Central memory CD4-positive, alpha-beta T cell (primary cell): ENCODE results near the gene NUMBL.

ENCODE experiments used
- DNase-seq: peaks from one replicate; pipeline ENCODE4 v3.0.0; 2022

NUMBL gene

DNA sequence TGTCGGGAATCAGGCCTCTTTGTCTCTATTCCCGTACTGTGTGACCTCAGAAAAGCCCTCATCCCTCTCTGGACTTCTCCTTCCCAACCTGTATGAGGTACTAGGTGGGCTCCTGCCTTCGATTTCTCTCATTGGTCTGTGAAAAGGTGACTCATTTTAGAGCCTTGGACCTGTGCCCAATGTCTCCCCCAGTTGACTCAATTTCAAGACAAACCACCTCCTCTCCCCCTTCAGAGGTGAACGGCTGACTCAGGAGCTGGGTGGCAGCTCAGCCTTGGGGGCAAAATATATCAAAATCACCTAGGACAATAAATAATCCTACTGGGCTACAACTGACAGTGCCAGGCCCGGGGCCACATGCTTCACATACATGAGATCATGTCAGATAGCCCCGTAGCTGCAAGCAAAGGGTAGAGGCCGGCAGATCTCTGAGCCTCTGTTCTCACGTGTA, 25.6 kb upstream of the NUMBL start:
- peak; percentile 21 for DNase-seq

DNA sequence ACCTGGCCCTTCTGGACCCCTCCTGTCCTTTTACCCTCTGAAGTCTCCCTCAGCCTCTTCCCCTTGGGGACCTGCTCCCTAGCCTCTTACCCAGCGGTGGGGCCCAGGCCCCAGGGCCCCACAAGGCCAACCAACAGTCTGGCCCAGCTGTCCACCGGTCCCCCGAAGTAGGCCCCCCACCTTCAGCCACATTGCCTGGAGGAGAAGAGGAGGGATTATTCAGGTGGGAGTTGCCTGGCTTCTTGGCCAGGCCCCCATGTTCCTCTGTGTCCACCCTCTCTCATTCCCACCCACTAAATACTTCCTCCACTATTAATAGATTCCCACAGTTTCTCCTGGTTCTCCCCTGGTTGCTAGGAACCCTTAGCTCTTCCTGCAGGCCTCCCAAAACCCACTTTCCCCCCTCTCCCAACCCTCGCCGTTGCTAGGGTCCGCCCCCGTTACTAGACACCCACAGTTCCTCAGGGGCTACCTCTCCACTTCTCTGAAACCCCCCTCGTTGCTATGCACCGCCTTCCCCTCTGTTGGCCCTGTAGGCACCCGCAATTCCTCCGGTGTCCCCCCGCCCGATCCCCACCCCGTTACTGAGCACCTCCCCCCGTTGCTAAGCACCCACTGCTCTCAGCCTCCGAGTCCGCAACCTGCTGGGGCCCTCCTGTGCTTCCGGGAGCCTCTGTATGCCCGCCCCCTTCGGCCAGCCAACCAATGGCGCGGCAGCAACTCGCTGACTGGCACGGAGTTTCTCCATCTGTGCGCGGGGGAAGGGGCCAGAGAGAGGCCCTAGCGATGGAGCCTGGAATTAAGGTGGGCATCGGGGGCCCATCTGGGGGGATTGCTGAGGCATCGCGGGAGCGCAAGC, 24.2 kb upstream of the NUMBL start:
- DNase-seq: peak; percentile 93

DNA sequence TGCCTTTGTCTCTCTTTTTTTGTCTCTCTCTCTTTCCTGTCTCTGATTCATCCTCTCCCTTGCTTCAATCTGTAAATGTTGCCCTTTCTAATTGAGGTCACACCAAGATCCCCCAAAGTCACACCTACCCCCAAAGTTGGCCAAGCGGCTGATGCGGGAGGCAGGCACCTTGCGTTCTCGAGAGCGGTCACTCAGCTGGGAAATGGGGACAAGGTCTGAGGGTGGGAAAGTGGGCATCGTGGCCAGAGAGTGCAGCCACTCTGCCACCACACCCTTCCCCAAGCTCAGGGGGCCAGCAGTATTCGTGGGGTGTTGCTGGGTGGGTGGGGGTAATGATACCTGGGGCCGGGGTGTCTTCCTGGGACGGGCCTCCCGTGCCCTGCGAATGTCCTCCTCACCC, 23.5 kb upstream of the NUMBL start:
- no peak for DNase-seq

DNA sequence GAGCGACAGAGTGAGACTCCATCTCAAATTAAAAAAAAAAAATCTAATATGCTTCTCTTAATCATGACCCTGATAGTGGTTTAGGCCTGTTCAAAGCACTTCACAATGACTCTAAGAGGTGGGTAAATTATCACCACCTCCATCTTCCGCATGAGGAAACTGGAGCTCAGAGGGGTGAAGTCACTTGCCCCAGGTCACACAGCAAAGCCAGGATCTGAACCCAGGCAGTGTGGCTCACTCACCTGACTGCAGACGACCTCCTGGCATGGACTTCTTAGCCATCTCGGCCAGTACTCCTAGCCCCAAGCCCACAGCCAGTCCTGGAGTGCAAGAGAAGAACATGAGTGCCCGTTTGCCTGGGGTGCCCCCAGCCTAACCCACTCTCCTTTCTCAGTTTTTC, 19.4 kb upstream of the NUMBL start:
- no peak for DNase-seq

DNA sequence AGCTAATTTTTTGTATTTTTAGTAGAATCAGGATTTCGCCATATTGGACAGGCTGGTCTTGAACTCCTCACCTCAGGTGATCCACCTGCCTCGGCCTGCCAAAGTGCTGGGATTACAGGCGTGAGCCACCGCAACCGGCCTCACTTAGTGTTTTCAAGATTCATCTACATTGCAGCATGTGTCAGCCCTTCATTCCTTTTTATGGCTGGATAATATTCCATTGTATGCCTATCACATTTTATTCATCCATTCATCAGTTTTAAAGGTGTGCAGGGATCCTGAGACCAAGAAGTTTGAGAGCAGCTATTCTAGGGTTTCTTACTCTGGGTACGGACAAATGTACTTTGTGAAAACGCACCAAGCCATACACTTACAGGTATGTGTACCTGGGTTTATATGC, 17.2 kb upstream of the NUMBL start:
- DNase-seq: no peak

DNA sequence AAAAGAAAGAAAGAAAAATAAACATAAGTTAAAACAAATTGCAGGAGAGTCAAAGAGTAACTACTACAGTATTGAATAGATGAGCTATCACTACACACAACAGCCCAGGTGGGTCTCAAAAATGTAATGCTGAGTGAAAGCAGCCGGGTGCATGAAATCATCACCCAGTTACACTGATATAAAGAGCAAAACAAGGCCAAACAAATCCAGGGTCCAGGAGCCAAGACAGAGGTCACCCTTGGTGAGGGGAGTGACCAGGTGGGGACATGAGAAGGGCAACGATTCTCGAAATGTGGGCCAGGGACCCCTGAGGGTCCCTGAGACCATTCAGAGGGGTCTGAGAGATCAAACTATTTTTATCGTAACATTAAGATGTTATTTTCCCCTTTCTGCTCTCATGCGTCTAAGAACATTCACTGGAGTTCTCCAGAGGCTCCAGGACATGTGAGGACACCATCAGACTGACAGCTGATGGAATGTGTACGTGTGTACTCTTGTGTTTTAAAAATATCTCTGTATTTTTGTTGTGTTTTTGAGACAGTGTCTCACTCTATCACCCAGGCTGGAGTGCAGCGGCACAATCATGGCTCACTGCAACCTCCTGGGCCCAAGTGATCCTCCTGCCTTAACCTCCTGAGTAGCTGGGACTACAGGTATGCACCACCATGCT, 15.6 kb upstream of the NUMBL start:
- DNase-seq: no peak

DNA sequence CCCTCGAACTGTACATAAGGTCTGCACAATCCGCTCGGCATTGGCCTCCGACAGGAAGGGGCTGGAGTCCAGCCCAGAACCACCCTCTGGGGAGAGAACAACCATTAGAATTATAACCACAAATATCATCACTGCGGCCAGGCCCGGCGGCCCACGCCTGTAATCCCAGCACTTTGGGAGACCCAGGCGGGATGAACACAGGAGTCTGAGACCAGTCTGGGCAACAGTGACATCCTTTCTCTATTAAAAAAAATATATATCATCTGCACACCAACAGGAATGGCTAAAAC, 14.9 kb upstream of the NUMBL start:
- no peak for DNase-seq

DNA sequence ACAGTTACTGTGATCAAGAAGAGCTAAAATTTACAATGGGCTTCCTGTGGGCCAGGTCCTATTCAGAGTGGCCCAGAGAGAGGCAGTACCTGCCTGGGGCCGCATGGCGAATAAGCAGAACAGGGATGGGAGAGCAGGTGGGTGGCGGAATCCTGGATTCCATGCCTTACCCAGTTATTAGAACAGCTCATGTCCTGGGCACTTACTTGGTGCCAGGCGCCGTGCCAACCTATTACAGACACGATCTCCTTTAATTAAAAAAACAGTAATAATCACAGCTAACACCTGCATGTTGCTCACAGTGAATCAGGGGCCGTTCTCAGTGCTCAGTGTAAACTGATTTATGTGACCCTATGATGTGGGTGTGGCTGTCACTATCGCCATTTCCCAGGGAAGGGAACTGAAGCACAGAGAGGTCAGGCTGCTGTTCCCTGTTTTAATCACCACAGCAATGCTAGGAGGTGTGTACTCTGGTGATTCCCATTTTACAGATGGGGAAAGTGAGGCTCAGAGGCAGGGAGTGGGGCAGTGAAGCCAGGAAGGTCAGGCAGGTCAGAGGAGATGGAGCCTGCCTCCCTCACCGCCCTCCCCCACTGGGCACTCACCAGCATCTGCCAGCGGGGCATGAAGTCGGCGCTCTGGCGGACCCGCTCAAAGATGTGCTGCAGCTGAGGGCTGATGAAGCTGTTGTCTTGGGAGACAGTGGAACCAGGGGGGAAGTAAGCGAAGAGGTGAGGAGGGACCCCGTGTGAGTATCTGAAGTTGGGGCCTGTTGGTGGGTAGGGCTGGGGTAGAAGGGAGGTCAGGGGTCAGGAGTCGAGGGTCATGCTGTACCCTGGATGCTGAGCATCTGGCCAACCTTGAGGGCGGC, 14.3 kb upstream of the NUMBL start:
- no peak for DNase-seq

DNA sequence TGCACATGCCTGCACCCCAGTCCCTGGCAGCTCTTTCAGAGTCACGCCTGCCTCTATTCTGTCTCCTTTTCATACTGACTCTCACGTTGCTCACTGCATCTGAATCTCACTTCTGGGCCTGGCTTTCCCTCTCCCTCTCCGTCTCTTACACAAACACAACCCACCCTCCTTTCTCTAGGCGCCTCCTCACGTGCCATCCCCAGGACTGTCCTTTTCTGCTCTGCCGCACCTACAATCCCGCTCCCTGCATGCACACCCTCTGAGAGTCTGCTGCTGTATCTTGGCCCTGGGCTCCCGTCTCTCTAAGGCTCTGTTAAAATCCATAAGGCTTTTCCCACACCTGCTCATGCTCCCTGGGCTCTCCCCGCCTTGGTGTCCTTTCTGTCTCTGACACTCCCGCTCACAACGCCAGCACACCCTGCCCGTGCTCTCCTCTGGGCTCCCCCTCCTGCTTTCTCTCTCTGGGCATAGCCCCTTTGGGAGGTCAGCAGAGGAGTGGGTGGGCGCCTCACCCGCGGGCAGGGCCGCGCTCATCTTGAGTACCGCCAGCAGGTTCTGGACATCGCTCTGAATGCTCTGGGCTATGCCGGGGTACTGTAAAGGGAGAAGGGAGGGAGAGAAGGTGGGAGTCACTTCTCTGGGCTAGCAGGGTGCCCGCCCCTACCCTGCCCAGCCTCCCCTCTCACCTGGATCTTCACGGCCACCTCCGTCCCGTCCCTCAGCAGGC, 12.7 kb upstream of the NUMBL start:
- DNase-seq: no peak

DNA sequence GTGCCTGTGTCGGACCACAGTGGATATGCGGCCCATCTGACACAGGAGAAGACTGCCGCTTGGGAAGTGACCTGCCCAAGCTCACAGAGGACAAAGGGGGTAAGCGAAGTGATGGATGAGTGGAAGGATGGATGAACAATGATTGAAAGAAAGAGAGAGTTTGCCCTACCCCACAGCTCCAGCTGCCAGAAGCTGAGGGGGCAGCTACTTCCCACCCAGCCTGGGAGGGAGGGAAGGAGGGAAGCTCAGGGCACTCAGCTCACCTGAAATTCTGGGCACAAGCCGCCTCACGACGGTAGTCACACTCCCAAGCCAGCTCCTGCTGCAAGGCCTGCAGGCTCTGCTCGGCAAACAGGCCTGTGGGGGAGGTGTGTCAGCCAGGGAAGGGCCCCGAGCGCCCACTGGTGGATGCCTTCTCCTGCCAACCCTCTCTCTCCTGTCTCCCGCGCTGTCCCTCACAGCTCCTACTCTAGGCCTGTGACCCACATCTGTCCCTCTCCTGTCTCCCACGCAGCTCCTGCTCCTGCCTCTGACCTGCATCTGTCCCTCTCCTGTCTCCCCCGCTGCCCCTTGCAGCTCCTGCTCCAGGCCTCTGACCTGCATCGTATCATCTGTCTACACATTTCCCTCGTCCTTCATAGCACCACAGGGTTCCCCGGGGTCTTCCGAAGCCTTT, 12.0 kb upstream of the NUMBL start:
- DNase-seq: no peak

DNA sequence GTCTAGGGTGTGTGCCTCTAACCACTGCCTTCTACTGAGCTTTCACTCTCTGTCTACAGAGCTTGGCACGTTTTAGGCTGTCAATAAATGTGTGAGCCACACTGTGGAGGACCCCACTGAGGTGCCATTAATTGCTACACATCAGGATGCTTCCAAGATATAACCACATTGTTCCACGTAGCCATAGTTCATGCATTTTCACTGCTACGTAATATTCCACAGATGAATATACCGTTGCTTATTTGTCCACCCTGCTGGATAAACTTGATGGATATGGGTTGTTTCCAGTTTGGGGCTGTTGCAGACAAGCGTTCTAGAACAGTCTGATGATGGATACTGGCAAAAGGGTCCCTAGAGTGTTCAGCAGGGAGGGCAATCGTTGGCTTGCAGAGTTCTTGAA, 11.3 kb upstream of the NUMBL start:
- DNase-seq: no peak

DNA sequence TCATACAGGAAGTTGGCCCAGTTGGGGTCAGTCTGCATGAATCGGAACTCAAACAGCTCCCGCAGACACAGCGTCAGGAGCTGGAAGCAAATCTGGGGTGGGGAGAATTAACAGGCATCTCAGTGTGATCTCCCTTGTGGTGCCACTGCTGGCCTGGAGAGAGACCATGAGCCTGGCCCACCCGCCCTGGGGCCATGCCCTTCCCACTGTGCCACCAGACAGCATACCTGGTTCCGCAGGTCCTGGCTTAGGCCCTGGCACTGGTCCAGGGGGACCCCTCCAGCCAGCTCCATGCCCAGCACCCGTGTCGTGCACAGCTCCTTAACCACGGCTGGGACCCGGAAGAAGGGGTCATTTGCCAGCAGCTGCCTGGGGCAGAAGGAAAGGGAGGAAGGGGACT, 9.6 kb upstream of the NUMBL start:
- DNase-seq: no peak

DNA sequence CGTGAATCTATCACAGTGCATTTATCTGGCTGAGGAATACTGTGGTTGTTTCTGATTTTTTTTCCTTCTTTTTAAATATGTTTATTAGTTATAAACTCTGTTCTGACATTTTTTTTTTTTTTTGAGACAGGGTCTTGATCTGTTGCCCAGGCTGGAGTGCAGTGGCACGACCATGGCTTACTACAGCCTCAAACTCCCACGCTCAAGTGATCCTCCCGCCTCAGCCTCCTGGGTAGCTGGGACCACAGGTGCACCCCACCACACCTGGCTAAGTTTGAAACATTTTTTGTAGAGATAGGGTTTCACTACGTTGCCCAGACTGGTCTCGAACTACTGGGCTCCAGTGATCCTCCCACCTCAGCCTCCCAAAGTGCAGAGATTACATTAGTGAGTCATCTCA, 6.6 kb upstream of the NUMBL start:
- no peak for DNase-seq

DNA sequence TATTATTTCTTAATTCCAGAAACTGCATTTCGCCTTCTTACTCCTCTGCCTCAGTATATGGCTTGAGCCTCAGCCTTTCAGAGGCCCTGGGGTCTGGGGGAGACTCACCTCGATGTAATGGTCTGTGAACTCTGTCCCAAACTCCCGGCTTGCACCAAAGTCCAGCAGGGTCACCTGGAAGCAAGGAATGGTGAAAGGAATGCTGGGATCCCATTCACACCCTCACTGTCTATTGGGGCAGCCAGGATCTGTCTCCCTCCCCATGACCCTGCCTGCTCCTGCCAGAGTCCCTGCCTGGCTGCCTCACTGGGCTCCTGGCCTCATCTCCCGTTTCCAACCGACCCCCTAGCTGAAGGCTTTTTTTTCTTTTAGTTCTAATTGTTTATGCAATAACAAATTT, 5.4 kb upstream of the NUMBL start:
- no peak for DNase-seq

DNA sequence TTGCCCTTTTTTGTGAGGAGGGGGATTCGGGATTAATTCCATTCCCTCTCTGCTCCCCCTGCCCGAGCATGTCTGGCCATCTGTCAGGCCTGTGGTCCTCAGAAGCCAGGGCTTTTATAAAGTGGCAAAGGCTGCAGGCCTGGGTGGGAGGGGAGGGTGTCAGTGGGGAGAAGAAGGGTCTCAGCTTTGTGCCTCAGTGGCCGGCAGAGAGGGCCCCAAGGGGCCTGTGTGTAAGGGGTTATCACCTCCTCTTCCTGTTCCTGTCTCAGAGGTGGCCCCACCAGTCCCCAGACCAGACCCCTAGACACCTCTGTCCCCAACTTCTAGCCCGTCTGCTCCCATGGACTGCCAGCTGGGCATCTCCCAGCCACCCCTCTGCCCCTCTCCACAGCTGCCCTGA, 3.4 kb upstream of the NUMBL start:
- DNase-seq: no peak

DNA sequence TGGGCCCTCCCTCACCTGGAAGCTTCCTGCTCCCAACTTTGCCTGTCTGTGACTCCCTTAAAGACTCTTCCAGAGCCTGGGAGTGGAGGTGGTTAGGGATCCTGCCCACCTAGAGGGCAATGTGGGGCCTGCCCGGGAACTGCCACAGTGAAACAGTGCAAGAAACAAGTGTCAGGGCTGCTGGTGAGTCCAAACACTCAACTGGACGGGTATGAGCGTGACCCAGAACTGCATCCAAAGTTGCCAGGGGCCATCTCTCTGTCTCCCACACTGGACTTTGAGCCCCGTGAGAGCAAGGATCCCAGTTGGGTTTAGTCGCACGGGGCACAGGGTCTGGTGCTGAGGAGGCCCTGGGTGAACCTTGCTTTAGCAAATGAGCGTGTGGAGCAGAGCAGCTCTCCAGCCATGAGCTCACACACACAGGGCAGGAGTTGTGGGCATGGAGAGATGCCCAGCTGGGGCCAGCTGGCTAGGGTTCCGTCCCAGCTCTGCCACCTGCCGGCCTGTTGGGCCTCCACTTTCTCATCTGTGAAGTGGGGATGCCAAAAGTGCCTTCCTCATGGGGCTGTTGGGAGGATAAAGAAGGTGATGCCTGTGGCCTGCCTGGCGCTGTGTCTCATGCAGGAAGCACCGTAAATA, 2.8 kb upstream of the NUMBL start:
- no peak for DNase-seq

DNA sequence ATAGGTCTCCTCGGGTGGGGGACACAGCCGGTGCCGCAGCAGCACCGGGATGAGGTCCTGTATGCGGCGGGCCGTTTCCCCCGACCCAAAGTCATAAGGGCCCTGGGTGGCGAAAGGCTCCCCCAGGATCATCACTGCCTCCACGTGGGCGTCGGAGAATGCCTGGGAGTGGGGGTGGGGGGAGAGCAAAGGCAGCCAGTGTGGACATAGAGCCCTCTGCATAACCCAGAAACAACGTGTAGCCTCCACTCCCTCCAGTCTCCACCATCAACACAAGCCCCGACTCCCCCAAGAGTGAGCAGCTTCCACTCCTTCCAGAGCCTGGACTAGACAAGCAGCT, 1.7 kb upstream of the NUMBL start:
- DNase-seq: no peak

DNA sequence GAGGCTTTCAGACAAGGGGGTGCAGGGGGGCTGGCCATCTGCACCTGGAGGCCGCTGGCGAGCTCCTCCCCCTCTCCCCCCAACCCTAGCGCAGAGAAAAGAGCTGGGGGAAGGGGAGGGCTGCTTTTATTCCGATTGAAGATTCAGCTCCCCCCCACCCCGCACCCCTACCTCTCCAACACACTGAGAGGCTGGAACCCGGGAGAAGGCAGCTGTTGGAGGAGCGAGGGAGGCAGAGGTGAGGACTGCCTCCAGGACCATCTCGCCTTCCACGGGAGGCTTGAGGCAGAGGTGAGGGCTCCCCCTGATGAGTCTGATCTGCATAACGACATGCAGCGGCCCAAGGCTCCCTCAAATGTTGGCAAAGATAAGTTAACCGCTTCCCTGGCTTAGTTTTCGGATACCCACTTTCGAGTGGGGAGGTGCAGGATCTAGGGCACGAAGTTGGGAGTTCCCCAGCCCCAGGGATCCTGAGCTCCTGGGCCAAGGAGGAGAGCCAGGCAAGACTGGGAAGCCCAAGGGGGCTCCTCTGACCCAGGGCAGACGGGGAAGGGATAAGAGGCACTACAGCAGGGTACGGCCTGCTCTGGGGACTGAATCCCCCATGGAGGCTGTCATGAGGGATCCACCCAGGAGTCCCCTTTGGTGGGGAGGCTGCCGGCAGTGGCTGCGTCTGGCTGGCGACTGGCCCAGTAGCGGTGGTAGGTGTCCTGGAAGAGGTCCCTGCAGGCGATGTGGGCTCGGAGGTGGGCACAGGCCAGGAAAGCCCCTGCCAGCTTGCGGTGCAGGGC, 1.2 kb upstream of the NUMBL start:
- DNase-seq: no peak

DNA sequence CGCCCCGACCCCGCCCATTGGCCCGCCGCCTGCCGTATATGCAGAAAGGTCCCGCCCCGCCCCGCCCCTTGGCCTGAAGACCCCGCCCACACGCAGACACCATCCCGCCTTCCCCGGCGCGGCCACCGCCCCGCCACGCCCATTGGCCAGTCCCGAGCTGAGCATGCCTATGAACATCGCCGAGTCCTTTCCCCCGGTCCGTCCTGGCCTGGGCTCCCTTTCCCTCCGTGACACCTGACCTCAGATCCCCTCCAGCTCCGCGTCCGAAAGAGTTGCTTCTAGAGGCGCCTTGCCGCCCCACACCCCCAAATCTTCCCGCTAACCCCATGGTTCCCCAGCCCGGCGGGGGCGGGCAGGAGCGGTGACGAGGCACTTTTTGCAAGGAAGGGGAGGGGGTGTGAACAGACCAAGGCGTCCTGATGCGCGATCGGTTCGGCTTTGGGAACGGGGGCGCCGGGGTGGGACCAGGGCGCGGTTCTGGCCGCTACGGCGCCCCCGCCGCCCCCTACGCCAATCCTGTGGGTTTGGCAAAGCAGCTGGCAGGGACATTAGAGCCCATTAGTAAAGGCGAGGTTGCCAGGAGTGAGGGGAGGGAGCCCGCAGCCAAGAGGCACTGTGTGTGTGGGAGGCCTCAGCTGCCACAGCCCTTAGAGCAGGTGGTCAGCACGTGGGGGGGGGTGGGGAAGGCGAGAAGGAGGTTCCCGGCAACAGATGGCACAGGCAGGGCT, 406 bp upstream of the NUMBL start:
- peak; percentile 75 for DNase-seq

DNA sequence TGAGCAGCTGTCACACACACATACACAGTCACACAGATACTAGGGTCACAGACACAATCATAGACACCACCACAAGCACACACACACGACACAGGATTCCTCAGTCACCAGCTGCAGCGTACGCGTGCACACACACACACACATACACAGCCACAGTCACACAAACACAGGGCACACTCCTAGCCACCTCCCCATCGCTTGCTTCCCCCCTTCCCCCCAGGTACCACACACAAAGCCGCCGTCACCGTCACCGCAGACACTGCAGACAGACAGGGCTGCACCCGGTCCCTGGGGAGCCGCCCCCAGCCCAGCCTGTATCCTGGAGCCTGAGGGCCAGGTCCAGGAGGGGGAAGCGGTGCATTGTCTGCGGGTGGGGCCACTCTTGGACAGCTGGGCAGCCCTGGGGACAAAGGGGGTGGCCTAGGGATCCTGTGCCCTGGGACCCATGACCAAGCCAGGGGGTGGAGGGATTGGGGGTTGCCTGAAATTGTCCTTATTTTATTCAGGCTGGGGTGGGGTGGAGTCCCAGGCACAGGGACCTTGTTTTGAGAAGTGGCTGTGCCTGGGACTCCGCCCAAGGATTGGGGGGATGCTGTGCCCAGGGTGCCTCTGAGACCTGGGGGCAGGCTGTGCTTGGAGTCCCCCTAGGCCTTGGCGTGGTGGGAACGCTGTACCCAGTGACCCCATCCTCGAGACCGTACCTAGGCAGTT, 957 bp downstream of the NUMBL start:
- peak; percentile 10 for DNase-seq
